ENCODE measurements around the gene PAFAH1B1.
"Not testable (repeated sequence)": the region's sequence is repeated elsewhere in the genome, so short reads cannot be mapped to it uniquely, and the experiment has no call there.

PAFAH1B1 gene

GRCh38 chr17:2690165-2691068 lies 97.0 kb downstream of the PAFAH1B1 start:
- no peak for FAIRE-seq

- no peak for FAIRE-seq
Measured at GRCh38 chr17:2691069-2691871, 97.8 kb downstream of the PAFAH1B1 start.

GRCh38 chr17:2691965-2692780 lies 98.7 kb downstream of the PAFAH1B1 start:
- no peak for FAIRE-seq

- FAIRE-seq = no peak
Measured at GRCh38 chr17:2692781-2693135, 99.3 kb downstream of the PAFAH1B1 start.

GRCh38 chr17:2693561-2694380 lies 100.3 kb downstream of the PAFAH1B1 start:
- no peak for FAIRE-seq

GRCh38 chr17:2694381-2695242 lies 101.2 kb downstream of the PAFAH1B1 start:
- FAIRE-seq = no peak

- FAIRE-seq = no peak
Measured at GRCh38 chr17:2695243-2695960, 101.9 kb downstream of the PAFAH1B1 start.

- FAIRE-seq = no peak
Measured at GRCh38 chr17:2695961-2696760, 102.7 kb downstream of the PAFAH1B1 start.

- FAIRE-seq = no peak
Measured at GRCh38 chr17:2697611-2698162, 104.2 kb downstream of the PAFAH1B1 start.

- FAIRE-seq = not testable (repeated sequence)
Measured at GRCh38 chr17:2699216-2699805, 105.9 kb downstream of the PAFAH1B1 start.

- FAIRE-seq = no peak
Measured at GRCh38 chr17:2700030-2700490, 106.6 kb downstream of the PAFAH1B1 start.

- FAIRE-seq = no peak
Measured at GRCh38 chr17:2700491-2701141, 107.2 kb downstream of the PAFAH1B1 start.

- FAIRE-seq = no peak
Measured at GRCh38 chr17:2701161-2701995, 107.9 kb downstream of the PAFAH1B1 start.

- FAIRE-seq = no peak
Measured at GRCh38 chr17:2701996-2702741, 108.7 kb downstream of the PAFAH1B1 start.

- no peak for FAIRE-seq
Measured at GRCh38 chr17:2703181-2703580, 109.7 kb downstream of the PAFAH1B1 start.

GRCh38 chr17:2703606-2704005 lies 110.2 kb downstream of the PAFAH1B1 start:
- no peak for FAIRE-seq

Data from colon (tissue), 2 donors.